GM23338 (cell line): Measurements from ENCODE around the gene SPINT3. TPM values are rescaled to one million over a fixed set of nuclear protein-coding genes. Genes with fewer than 3 reads are reported as not detected.

ENCODE experiments used
- ATAC-seq: fragments of 200-7000 bp; cut with Tn5 transposase; 3 replicates; pipeline ENCODE4 v1.9.1; 2020
- DNase-seq: peaks from one replicate; pipeline ENCODE4 v3.0.0-alpha.2; 2015; ENCODE audit warnings: low spot score
- H2AFZ ChIP-seq: fragments of 200-600 bp; sonication (generic); 2 replicates; pipeline ENCODE4 v1.8.0; 2016; ENCODE audit warnings: antibody characterized with exemption, mild to moderate bottlenecking, moderate library complexity
- H3F3A ChIP-seq: fragments of 200-600 bp; sonication (generic); replicated peaks from 2 replicates; pipeline ENCODE4 v1.8.0; 2017; ENCODE audit warnings: antibody characterized with exemption, mixed run types, low read depth
- H3K27ac ChIP-seq: fragments of 200-600 bp; sonication (generic); 2 replicates; pipeline ENCODE4 v1.6.1; 2016; ENCODE audit warnings: low read depth
- H3K27me3 ChIP-seq: fragments of 200-600 bp; sonication (generic); 2 replicates; pipeline ENCODE4 v1.8.0; 2016; ENCODE audit warnings: mild to moderate bottlenecking, mixed run types, moderate library complexity; ENCODE audit not compliant: insufficient read depth
- H3K36me3 ChIP-seq: fragments of 200-600 bp; sonication (generic); 2 replicates; pipeline ENCODE4 v1.8.0; 2016; ENCODE audit warnings: mild to moderate bottlenecking; ENCODE audit not compliant: insufficient read depth
- H3K4me1 ChIP-seq: fragments of 200-600 bp; sonication (generic); 2 replicates; pipeline ENCODE4 v1.8.0; 2016; ENCODE audit warnings: mild to moderate bottlenecking, moderate library complexity; ENCODE audit not compliant: insufficient read depth
- H3K4me2 ChIP-seq: fragments of 200-600 bp; sonication (generic); 2 replicates; pipeline ENCODE4 v1.7.1; 2017; ENCODE audit warnings: mixed run types
- H3K4me3 ChIP-seq: fragments of 200-600 bp; sonication (generic); 2 replicates; pipeline ENCODE4 v1.6.1; 2016; ENCODE audit warnings: mixed run types
- H3K79me2 ChIP-seq: fragments of 200-600 bp; sonication (generic); replicated peaks from 2 replicates; pipeline ENCODE4 v1.8.0; 2017; ENCODE audit warnings: mild to moderate bottlenecking; ENCODE audit not compliant: insufficient read depth
- H3K9me2 ChIP-seq: fragments of 200-600 bp; sonication (generic); 2 replicates; pipeline ENCODE4 v1.8.0; 2017; ENCODE audit not compliant: insufficient read depth
- H4K20me1 ChIP-seq: fragments of 200-600 bp; sonication (generic); replicated peaks from 2 replicates; pipeline ENCODE4 v1.8.0; 2017; ENCODE audit warnings: mild to moderate bottlenecking; ENCODE audit not compliant: insufficient read depth
- H3K27ac Mint-ChIP-seq: 2 replicates; pipeline ENCODE4 v1.8.0; 2020; ENCODE audit warnings: inconsistent platforms, mild to moderate bottlenecking, moderate library complexity, mixed read lengths
- H3K27me3 Mint-ChIP-seq: 3 replicates; pipeline ENCODE4 v1.8.0; 2022; ENCODE audit warnings: low read depth, mild to moderate bottlenecking, moderate library complexity, mixed read lengths, inconsistent platforms; ENCODE audit not compliant: insufficient read depth, poor library complexity
- H3K36me3 Mint-ChIP-seq: 3 replicates; pipeline ENCODE4 v1.8.0; 2021; ENCODE audit warnings: low read depth, mild to moderate bottlenecking, inconsistent platforms, moderate library complexity, mixed read lengths
- H3K4me1 Mint-ChIP-seq: 3 replicates; pipeline ENCODE4 v1.8.0; 2020; ENCODE audit warnings: mild to moderate bottlenecking, inconsistent platforms, mixed read lengths
- H3K4me3 Mint-ChIP-seq: 3 replicates; pipeline ENCODE4 v1.8.0; 2021; ENCODE audit warnings: moderate library complexity, mild to moderate bottlenecking, inconsistent platforms, mixed read lengths
- H3K9me3 Mint-ChIP-seq: 3 replicates; pipeline ENCODE4 v1.8.0; 2020; ENCODE audit warnings: moderate library complexity, mild to moderate bottlenecking, inconsistent platforms, mixed read lengths
- CREB1 ChIP-seq: fragments of 250-450 bp; sonication (Bioruptor Pico); IDR thresholded peaks from 2 replicates; pipeline ENCODE4 v1.5.0; 2020; ENCODE audit warnings: low read depth, mild to moderate bottlenecking, moderate library complexity
- CTCF ChIP-seq, 2 experiments: fragments of 200-600 bp in 1 of 2; sonication (generic) in 1 of 2; conservative IDR thresholded peaks; 2 replicates each; pipeline versions ENCODE4 v1.5.1 to v1.6.1; 2016 to 2017; ENCODE audit warnings: antibody characterized with exemption in 2 of 2, low read depth in 2 of 2, mild to moderate bottlenecking in 2 of 2, moderate library complexity in 1 of 2
- ETS1 ChIP-seq: IDR thresholded peaks from 2 replicates; pipeline ENCODE4 v1.6.1; 2016; ENCODE audit warnings: antibody characterized with exemption
- EZH2 ChIP-seq: fragments of 200-600 bp; sonication (generic); IDR thresholded peaks from one replicate; pipeline ENCODE4 v1.8.0; 2017; ENCODE audit warnings: antibody characterized with exemption, mild to moderate bottlenecking, low read depth; ENCODE audit not compliant: unreplicated experiment
- EZH2phosphoT487 ChIP-seq: fragments of 200-600 bp; sonication (generic); IDR thresholded peaks from one replicate; pipeline ENCODE4 v1.8.1; 2018; ENCODE audit warnings: antibody characterized with exemption; ENCODE audit not compliant: unreplicated experiment
- NANOG ChIP-seq: IDR thresholded peaks from 2 replicates; pipeline ENCODE4 v1.6.1; 2016; ENCODE audit warnings: antibody characterized with exemption, borderline replicate concordance
- POLR2AphosphoS5 ChIP-seq: IDR thresholded peaks from 2 replicates; pipeline ENCODE4 v1.6.1; 2016; ENCODE audit warnings: antibody characterized with exemption, low read depth
- REST ChIP-seq: IDR thresholded peaks from one replicate; pipeline ENCODE4 v1.6.1; 2018; ENCODE audit warnings: antibody characterized with exemption; ENCODE audit not compliant: unreplicated experiment
- STAT1 ChIP-seq: IDR thresholded peaks from one replicate; pipeline ENCODE4 v1.6.1; 2016; ENCODE audit warnings: antibody characterized with exemption; ENCODE audit not compliant: unreplicated experiment
- ZNF114 ChIP-seq: fragments of 250-450 bp; sonication (Bioruptor Pico); IDR thresholded peaks from 2 replicates; pipeline ENCODE4 v1.5.0; 2020; ENCODE audit warnings: mild to moderate bottlenecking, moderate library complexity
- ZNF331 ChIP-seq: fragments of 250-450 bp; sonication (Bioruptor Pico); IDR thresholded peaks from 2 replicates; pipeline ENCODE4 v1.5.0; 2020; ENCODE audit warnings: low read depth, mild to moderate bottlenecking, moderate library complexity
- ZNF462 ChIP-seq: fragments of 250-450 bp; sonication (Bioruptor Pico); IDR thresholded peaks from 2 replicates; pipeline ENCODE4 v1.5.0; 2020; ENCODE audit warnings: mild to moderate bottlenecking, moderate library complexity
- polyA plus RNA-seq: library from polyadenylated mRNA; unstranded; fragments of >200 nt; fragmentation: Nextera tagmentation; extraction: Ambion mirVana; gene quantifications from 2 replicates; pipeline ENCODE4 v1.2.1, GENCODE V29; 2016
- total RNA-seq: library from RNA; depleted of rRNA; stranded (reverse); fragments of >200 nt; shearing (Covaris generic); gene quantifications from 2 replicates; pipeline ENCODE4 v1.2.3, GENCODE V29; 2014

SPINT3 gene
- total and polyA plus RNA-seq, 2 experiments from 2014 or later = not detected

- Mint-ChIP-seq H3K9me3 (no peaks in the 10 kb centered on the region), H3K36me3 (no peaks in the 10 kb centered on the region), H3K4me3 (no peak overlapping the region), H3K27ac (no peak overlapping the region), H3K27me3 (no peaks in the 10 kb centered on the region), H3K4me1 (no peaks in the 10 kb centered on the region)
- DNase-seq = no peak
- Histone ChIP-seq H3K4me1 (no peaks in the 10 kb centered on the region), H3K79me2 (no peaks in the 10 kb centered on the region), H3K36me3 (no peaks in the 10 kb centered on the region), H3K9me2 (no peaks in the 10 kb centered on the region), H4K20me1 (no peaks in the 10 kb centered on the region), H3K4me2 (no peak overlapping the region), H2AFZ (no peak overlapping the region), H3F3A (no peaks in the 10 kb centered on the region), H3K27me3 (no peaks in the 10 kb centered on the region), H3K4me3 (no peak overlapping the region), H3K27ac (no peak overlapping the region)
- TF ChIP-seq EZH2 (no peak), EZH2phosphoT487 (no peak), ETS1 (no peak), ZNF462 (CRISPR knock-in tag) (no peak), ZNF114 (CRISPR knock-in tag) (no peak), NANOG (no peak), POLR2AphosphoS5 (no peak), REST (no peak), ZNF331 (no peak), CREB1 (CRISPR knock-in tag) (no peak), STAT1 (no peak), CTCF (conservative IDR thresholded peaks at IDR 0.05; ENCODE audit: low read depth in 2 of 2) (no peak)
- no peak for ATAC-seq
Observed at GRCh38 chr20:45503403-45503802, 12.0 kb downstream of the SPINT3 start.
